B cell (primary cell): ENCODE data around the gene TTYH3. TPM values are rescaled to one million over a fixed set of nuclear protein-coding genes. Genes with fewer than 3 reads are reported as not detected.

Source experiments
- ATAC-seq: fragments of 200-7000 bp; cut with Tn5 transposase; one replicate; pipeline ENCODE4 v1.10.0; 2021; ENCODE audit warnings: low read depth, mild to moderate bottlenecking, moderate number of reproducible peaks, moderate library complexity
- CTCF ChIA-PET: fragments of 350-600 bp; sonication (Branson Sonifier 250); formaldehyde crosslinking; loops from one replicate; lab custom pipeline; 2021; ENCODE audit warnings: antibody characterized with exemption, inconsistent platforms; lab: Charles Lee
- POLR2A ChIA-PET: fragments of 350-600 bp; sonication (Branson Sonifier 250); formaldehyde crosslinking; loops from one replicate; lab custom pipeline; 2021; ENCODE audit warnings: antibody characterized with exemption; lab: Charles Lee
- DNase-seq: peaks from one replicate; pipeline ENCODE4 v3.0.0; 2013
- H2AFZ ChIP-seq: 2 replicates; pipeline ENCODE4 v1.6.1; 2012; ENCODE audit warnings: mild to moderate bottlenecking, low read depth, low read length; ENCODE audit not compliant: insufficient read depth, poor library complexity, severe bottlenecking
- H3K27ac ChIP-seq, 2 donors: 1 replicate in 1 of 2; 2 replicates in 1 of 2; pipeline ENCODE4 v1.5.1; 2012 to 2013; ENCODE audit warnings: low read length in 2 of 2, mild to moderate bottlenecking in 2 of 2, moderate library complexity in 1 of 2
- H3K27me3 ChIP-seq, 4 experiments: fragments of 200-600 bp in 1 of 4; sonication (generic) in 1 of 4; replicated peaks in 1 of 4; 1 replicate in 2 of 4; 2 replicates in 2 of 4; pipeline versions ENCODE4 v1.6.1 to v1.7.0; 2013 to 2016; ENCODE audit warnings: low read length in 3 of 4, mild to moderate bottlenecking in 2 of 4, mixed read lengths in 1 of 4, moderate library complexity in 1 of 4; ENCODE audit not compliant: insufficient read depth in 4 of 4, control insufficient read depth in 3 of 4; ENCODE audit errors: control extremely low read depth in 1 of 4
- H3K36me3 ChIP-seq, 2 experiments: replicated peaks in 1 of 2; 1 replicate in 1 of 2; 2 replicates in 1 of 2; pipeline versions ENCODE4 v1.6.1 to v1.7.1; 2013; ENCODE audit warnings: low read length in 1 of 2; ENCODE audit not compliant: insufficient read depth in 2 of 2, control insufficient read depth in 1 of 2; ENCODE audit errors: control extremely low read depth in 1 of 2, extremely low read depth in 1 of 2
- H3K4me1 ChIP-seq, 2 donors: fragments of 200-600 bp in 1 of 2; sonication (generic) in 1 of 2; 1 replicate in 1 of 2; 2 replicates in 1 of 2; pipeline versions ENCODE4 v1.5.1 to v1.6.1; 2013 to 2017; ENCODE audit warnings: low read length in 2 of 2; ENCODE audit not compliant: control insufficient read depth in 2 of 2, insufficient read depth in 2 of 2
- H3K4me2 ChIP-seq: replicated peaks from 2 replicates; pipeline ENCODE3; 2012; ENCODE audit warnings: mild to moderate bottlenecking, low read depth, low read length; ENCODE audit not compliant: poor library complexity, severe bottlenecking
- H3K4me3 ChIP-seq, 5 experiments: fragments of 200-600 bp in 1 of 5; sonication (generic) in 1 of 5; 1 replicate in 3 of 5; 2 replicates in 2 of 5; pipeline versions ENCODE4 v1.5.1 to v1.7.0; 2011 to 2016; ENCODE audit warnings: low read length in 4 of 5, mild to moderate bottlenecking in 4 of 5, low read depth in 2 of 5, control low read depth in 1 of 5, moderate library complexity in 1 of 5; ENCODE audit not compliant: insufficient read depth in 1 of 5; ENCODE audit errors: control extremely low read depth in 1 of 5, extremely low read depth in 1 of 5
- H3K79me2 ChIP-seq: fragments of 200-600 bp; sonication (generic); one replicate; pipeline ENCODE4 v1.6.0; 2016; ENCODE audit warnings: low read length; ENCODE audit not compliant: control insufficient read depth, insufficient read depth
- H3K9ac ChIP-seq: fragments of 200-600 bp; sonication (generic); 2 replicates; pipeline ENCODE4 v1.6.1; 2017; ENCODE audit warnings: mild to moderate bottlenecking, low read length, moderate library complexity
- H3K9me3 ChIP-seq, 3 donors: one replicate each; pipeline versions ENCODE4 v1.6.1 to v1.7.1; 2013; ENCODE audit warnings: low read length in 2 of 3; ENCODE audit not compliant: control insufficient read depth in 2 of 3, insufficient read depth in 1 of 3; ENCODE audit errors: control extremely low read depth in 1 of 3
- H4K20me1 ChIP-seq: 2 replicates; pipeline ENCODE4 v1.6.0; 2012; ENCODE audit warnings: mild to moderate bottlenecking, low read length; ENCODE audit not compliant: insufficient read depth, control insufficient read depth, poor library complexity, severe bottlenecking
- H3K27ac Mint-ChIP-seq: one replicate; pipeline ENCODE4 v1.8.0; 2021; ENCODE audit warnings: mixed read lengths
- H3K27me3 Mint-ChIP-seq: one replicate; pipeline ENCODE4 v1.8.0; 2021; ENCODE audit warnings: mixed read lengths
- H3K4me1 Mint-ChIP-seq: one replicate; pipeline ENCODE4 v1.8.0; 2021; ENCODE audit warnings: mixed read lengths
- H3K4me3 Mint-ChIP-seq: one replicate; pipeline ENCODE4 v1.8.0; 2021; ENCODE audit warnings: mixed read lengths
- H3K9me3 Mint-ChIP-seq: one replicate; pipeline ENCODE4 v1.8.0; 2022; ENCODE audit warnings: mixed read lengths; ENCODE audit not compliant: insufficient read depth
- CTCF ChIP-seq: fragments of 200-600 bp; IDR thresholded peaks from one replicate; pipeline ENCODE4 v1.8.0; 2022; ENCODE audit warnings: antibody characterized with exemption, mild to moderate bottlenecking
- EZH2 ChIP-seq: IDR thresholded peaks from 2 replicates; pipeline ENCODE4 v1.6.1; 2012; ENCODE audit warnings: borderline replicate concordance, low read depth, mild to moderate bottlenecking, moderate library complexity, low read length; ENCODE audit not compliant: insufficient read depth, poor library complexity, severe bottlenecking
- WGBS: methylation state at CpG from one replicate; pipeline ENCODE4 v1.1.5; 2013; ENCODE audit warnings: missing lambda C conversion rate; ENCODE audit not compliant: insufficient coverage; 5-methylcytosine and 5-hydroxymethylcytosine counted together
- intact Hi-C: fragments of 100-400 bp; cut with micrococcal nuclease; formaldehyde crosslinking; loops from one replicate; pipeline ENCODE4 v1.10.0; 2022
- polyA plus RNA-seq: library from polyadenylated mRNA; depleted of rRNA; stranded (reverse); fragments of >200 nt; gene quantifications from 2 replicates; pipeline ENCODE4 v1.2.3, GENCODE V29; 2012
- total RNA-seq, 2 donors: library from RNA; stranded (reverse); fragments of 120-200 nt in 1 of 2; gene quantifications; 1 replicate in 1 of 2; 2 replicates in 1 of 2; pipeline versions ENCODE4 v1.2.3 to v1.2.4, GENCODE V29; 2013 to 2022

Gene TTYH3
- total and polyA plus RNA-seq, 2 donors (not counting 1 experiment from before 2014, with no cell fraction given) = 8.4 to 48.6 TPM

GRCh38 chr7:2688409-2689342, 56.9 kb downstream of the TTYH3 start:
- POLR2A ChIA-PET = no interaction called here
- peaks cover 11% of the 10 kb centered on the region for H3K4me1 Mint-ChIP-seq
- peak; percentile 40 for DNase-seq
- CTCF ChIA-PET = interaction anchor here (1.0 to 4.2 kb wide), 3 partner anchors 20 to 45 kb away, joined by 3 to 26 read pairs (median 8); no protein-coding TSS in a partner anchor
- no peaks in the 10 kb centered on the region for H4K20me1 ChIP-seq
- H3K9me3 Mint-ChIP-seq = no peaks in the 10 kb centered on the region
- H3K4me3 Mint-ChIP-seq = peak overlapping the region; percentile 76
- peaks cover 0 to 44% (median 22%) of the 10 kb centered on the region in 4 experiments for H3K27me3 ChIP-seq
- peak overlapping the region in 2 of 5 experiments; percentile 14 to 15 for H3K4me3 ChIP-seq
- 3% methylated on average over 56 of the region's 62 CpGs for WGBS
- H3K27ac Mint-ChIP-seq = no peak overlapping the region
- H3K36me3 ChIP-seq = no peaks in the 10 kb centered on the region
- no peaks in the 10 kb centered on the region for H3K79me2 ChIP-seq
- peak; percentile 62 for TF ChIP-seq EZH2
- TF ChIP-seq CTCF = no peak
- peak overlapping the region; percentile 3 for H3K9ac ChIP-seq
- intact Hi-C loops = no loop called here
- H2AFZ ChIP-seq = peak overlapping the region; percentile 33
- H3K27me3 Mint-ChIP-seq = peaks cover 34% of the 10 kb centered on the region
- peak overlapping the region; percentile 69 for H3K4me2 ChIP-seq
- no peak overlapping the region for H3K27ac ChIP-seq
- peaks cover 0 to 10% (median 0%) of the 10 kb centered on the region in 3 donors for H3K9me3 ChIP-seq
- peaks cover 17 to 18% of the 10 kb centered on the region in 2 donors for H3K4me1 ChIP-seq
- peak; percentile 31 for ATAC-seq

- Histone ChIP-seq H3K4me2 (peak overlapping the region; percentile 69), H3K27me3 (peaks cover 0 to 44% (median 22%) of the 10 kb centered on the region in 4 experiments), H2AFZ (no peak overlapping the region), H3K79me2 (no peaks in the 10 kb centered on the region), H3K4me1 (peaks cover 17 to 18% of the 10 kb centered on the region in 2 donors), H3K4me3 (no peak overlapping the region), H4K20me1 (no peaks in the 10 kb centered on the region), H3K9me3 (peaks cover 0 to 10% (median 0%) of the 10 kb centered on the region in 3 donors), H3K9ac (no peak overlapping the region), H3K36me3 (no peaks in the 10 kb centered on the region), H3K27ac (no peak overlapping the region)
- TF ChIP-seq EZH2 (no peak), CTCF (no peak)
- DNase-seq = no peak
- intact Hi-C loops = no loop called here
- peaks cover 31% of the 10 kb centered on the region for H3K27me3 Mint-ChIP-seq
- no peak overlapping the region for H3K4me3 Mint-ChIP-seq
- H3K4me1 Mint-ChIP-seq = peaks cover 11% of the 10 kb centered on the region
- no peaks in the 10 kb centered on the region for H3K9me3 Mint-ChIP-seq
- ATAC-seq = no peak
- ChIA-PET CTCF (interaction anchor here (1.0 to 4.2 kb wide), 2 partner anchors 19 to 46 kb away, joined by 3 to 26 read pairs; no protein-coding TSS in a partner anchor), POLR2A (no interaction called here)
- WGBS = 69% methylated on average over 12 of the region's 16 CpGs
- no peak overlapping the region for H3K27ac Mint-ChIP-seq
Observed at GRCh38 chr7:2689343-2689847, 57.6 kb downstream of the TTYH3 start.
